Activated CD8-positive, alpha-beta T cell treated with anti-CD3 and anti-CD28 coated beads for 36 hours (primary cell): ENCODE results near the gene EIF2S1. TPM values are rescaled to one million over a fixed set of nuclear protein-coding genes. Genes with fewer than 3 reads are reported as not detected.

Source experiments
- ATAC-seq: fragments of 200-7000 bp; cut with Tn5 transposase; one replicate; pipeline ENCODE4 v1.10.0; 2021; ENCODE audit warnings: mild to moderate bottlenecking, moderate library complexity
- CTCF ChIA-PET: fragments of 350-600 bp; sonication (Branson Sonifier 250); formaldehyde crosslinking; loops from one replicate; lab custom pipeline; 2021; ENCODE audit warnings: antibody characterized with exemption; lab: Charles Lee
- POLR2A ChIA-PET: fragments of 350-600 bp; sonication (Branson Sonifier 250); formaldehyde crosslinking; loops from one replicate; lab custom pipeline; 2021; ENCODE audit warnings: antibody characterized with exemption; lab: Charles Lee
- DNase-seq: peaks from one replicate; pipeline ENCODE4 v3.0.0-alpha.2; 2020
- H3K27ac Mint-ChIP-seq: one replicate; pipeline ENCODE4 v1.8.0; 2021; ENCODE audit warnings: mild to moderate bottlenecking, mixed read lengths
- H3K27me3 Mint-ChIP-seq: one replicate; pipeline ENCODE4 v1.8.0; 2021; ENCODE audit warnings: mixed read lengths
- H3K36me3 Mint-ChIP-seq: one replicate; pipeline ENCODE4 v1.8.0; 2021; ENCODE audit warnings: low read depth, mixed read lengths
- H3K4me1 Mint-ChIP-seq: one replicate; pipeline ENCODE4 v1.8.0; 2021; ENCODE audit warnings: low read depth, mixed read lengths
- H3K4me3 Mint-ChIP-seq: one replicate; pipeline ENCODE4 v1.8.0; 2021; ENCODE audit warnings: mild to moderate bottlenecking, moderate library complexity, mixed read lengths
- H3K9me3 Mint-ChIP-seq: one replicate; pipeline ENCODE4 v1.8.0; 2021; ENCODE audit warnings: mixed read lengths
- intact Hi-C: fragments of 100-400 bp; cut with micrococcal nuclease; formaldehyde crosslinking; loops from one replicate; pipeline ENCODE4 v1.10.0; 2022
- total RNA-seq, 2 experiments: library from RNA; stranded (reverse); gene quantifications; one replicate each; pipeline ENCODE4 v1.2.3, GENCODE V29; 2021
- TF ChIP-seq, protein P1 (sequence below): fragments of 200-600 bp; IDR thresholded peaks from one replicate; pipeline ENCODE4 v1.8.0; 2022; ENCODE audit warnings: antibody characterized with exemption, mild to moderate bottlenecking

EIF2S1 gene
- total RNA-seq, 2 experiments from 2014 or later, result 210 to 219 TPM

DNA sequence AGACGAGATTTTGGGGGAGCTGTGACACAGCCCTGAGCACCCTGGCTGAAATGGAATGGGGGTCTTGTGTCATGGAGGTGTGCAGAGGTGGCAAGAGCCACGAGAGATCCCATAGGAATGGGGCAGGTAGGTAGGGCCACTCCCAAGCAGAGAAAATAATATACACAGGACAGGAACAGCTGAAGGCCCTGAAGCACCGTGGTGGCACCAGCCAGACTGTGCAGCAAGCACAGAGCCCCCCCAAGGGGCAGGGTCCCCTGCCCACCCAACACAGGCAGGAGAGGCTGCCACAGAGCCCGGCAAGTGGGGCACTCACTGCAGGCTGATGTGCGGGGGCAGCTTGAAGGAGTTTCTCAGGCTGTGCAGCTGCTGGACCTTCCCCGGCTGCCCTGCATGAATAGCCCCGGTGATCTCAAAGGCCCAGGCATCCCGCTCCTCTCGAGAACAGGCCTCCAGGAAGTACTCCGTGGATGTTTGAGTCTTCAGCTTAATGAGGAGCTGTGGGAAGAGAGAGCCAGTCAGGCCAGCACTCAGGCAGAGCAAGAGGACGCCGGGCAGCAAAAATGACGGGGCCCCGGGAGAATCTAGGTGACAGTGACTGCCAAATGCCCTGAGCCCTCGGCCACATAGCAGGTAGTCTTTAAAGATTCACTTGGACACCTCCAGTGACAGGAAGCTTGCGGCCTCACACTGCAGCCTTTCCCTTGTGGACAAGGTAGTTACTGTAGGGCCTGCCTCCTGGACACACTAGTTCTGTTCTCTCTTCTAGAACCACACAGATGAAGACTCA, 35.2 kb downstream of the EIF2S1 start:
- no peak for ATAC-seq
- POLR2A ChIA-PET, result interaction anchor here (0.6 kb wide), 1 partner anchor 9 kb away, joined by 3 read pairs; no protein-coding TSS in a partner anchor
- Mint-ChIP-seq H3K27ac (no peak overlapping the region), H3K27me3 (no peaks in the 10 kb centered on the region), H3K36me3 (no peaks in the 10 kb centered on the region), H3K4me1 (no peaks in the 10 kb centered on the region), H3K9me3 (no peaks in the 10 kb centered on the region), H3K4me3 (no peak overlapping the region)
- TF ChIP-seq, protein P1, sequence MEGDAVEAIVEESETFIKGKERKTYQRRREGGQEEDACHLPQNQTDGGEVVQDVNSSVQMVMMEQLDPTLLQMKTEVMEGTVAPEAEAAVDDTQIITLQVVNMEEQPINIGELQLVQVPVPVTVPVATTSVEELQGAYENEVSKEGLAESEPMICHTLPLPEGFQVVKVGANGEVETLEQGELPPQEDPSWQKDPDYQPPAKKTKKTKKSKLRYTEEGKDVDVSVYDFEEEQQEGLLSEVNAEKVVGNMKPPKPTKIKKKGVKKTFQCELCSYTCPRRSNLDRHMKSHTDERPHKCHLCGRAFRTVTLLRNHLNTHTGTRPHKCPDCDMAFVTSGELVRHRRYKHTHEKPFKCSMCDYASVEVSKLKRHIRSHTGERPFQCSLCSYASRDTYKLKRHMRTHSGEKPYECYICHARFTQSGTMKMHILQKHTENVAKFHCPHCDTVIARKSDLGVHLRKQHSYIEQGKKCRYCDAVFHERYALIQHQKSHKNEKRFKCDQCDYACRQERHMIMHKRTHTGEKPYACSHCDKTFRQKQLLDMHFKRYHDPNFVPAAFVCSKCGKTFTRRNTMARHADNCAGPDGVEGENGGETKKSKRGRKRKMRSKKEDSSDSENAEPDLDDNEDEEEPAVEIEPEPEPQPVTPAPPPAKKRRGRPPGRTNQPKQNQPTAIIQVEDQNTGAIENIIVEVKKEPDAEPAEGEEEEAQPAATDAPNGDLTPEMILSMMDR, result no peak
- intact Hi-C loops, result no loop called here
- no peak for DNase-seq
- CTCF ChIA-PET, result no interaction called here

DNA sequence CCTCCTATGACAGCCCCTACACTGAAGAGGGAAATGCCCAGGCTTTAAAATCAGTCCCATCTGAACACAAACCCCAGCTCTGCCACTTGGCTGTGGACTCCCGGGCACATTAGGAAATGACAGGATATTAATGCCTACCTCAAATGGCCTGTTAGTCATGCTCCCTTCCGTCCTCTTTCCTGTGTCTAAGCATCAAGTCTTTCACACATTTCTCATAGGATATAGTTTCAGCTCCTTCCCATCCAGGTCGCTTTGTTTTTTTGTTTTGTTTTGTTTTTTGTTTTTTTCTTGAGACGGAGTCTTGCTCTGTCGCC, 35.7 kb downstream of the EIF2S1 start:
- ATAC-seq (no peak), DNase-seq (no peak)
- H3K27ac Mint-ChIP-seq, result no peak overlapping the region
- POLR2A ChIA-PET, result no interaction called here
- no peaks in the 10 kb centered on the region for H3K4me1 Mint-ChIP-seq
- intact Hi-C loops, result no loop called here
- TF ChIP-seq, protein P1, result no peak
- H3K9me3 Mint-ChIP-seq, result no peaks in the 10 kb centered on the region
- no peaks in the 10 kb centered on the region for H3K27me3 Mint-ChIP-seq
- CTCF ChIA-PET, result no interaction called here
- H3K36me3 Mint-ChIP-seq, result no peaks in the 10 kb centered on the region
- H3K4me3 Mint-ChIP-seq, result no peak overlapping the region

DNA sequence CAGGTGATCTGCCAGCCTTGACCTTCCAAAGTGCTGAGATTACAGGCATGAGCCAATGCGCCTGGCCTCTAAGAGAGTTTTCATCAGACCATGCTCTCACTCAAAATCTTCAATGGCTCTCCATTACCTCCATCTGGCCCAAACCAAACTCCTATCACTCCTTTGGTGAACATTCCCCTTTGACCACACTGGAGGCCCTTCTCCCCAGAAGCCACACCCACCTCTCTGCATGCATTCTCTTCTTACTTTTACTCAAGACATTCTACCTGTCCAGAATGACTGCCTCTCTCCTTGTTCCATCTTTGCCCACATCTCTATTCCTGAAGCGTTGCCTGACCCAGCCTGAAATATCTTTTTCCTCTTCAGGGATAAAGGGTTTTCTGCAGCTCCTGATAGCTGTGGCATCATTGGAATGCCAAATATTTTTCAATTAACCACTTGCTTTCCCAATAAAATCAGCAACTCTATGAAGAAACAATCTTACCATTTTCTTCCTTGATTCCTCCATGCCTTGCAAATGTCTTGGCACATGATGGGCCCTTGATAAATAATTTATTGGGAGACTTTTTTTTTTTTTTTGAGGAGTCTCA, 36.3 kb downstream of the EIF2S1 start:
- CTCF ChIA-PET, result no interaction called here
- H3K27ac Mint-ChIP-seq, result no peak overlapping the region
- ATAC-seq, result no peak
- POLR2A ChIA-PET, result no interaction called here
- no peak overlapping the region for H3K4me3 Mint-ChIP-seq
- H3K4me1 Mint-ChIP-seq, result no peaks in the 10 kb centered on the region
- TF ChIP-seq, protein P1, result no peak
- no peak for DNase-seq
- H3K36me3 Mint-ChIP-seq, result no peaks in the 10 kb centered on the region
- intact Hi-C loops, result no loop called here
- H3K27me3 Mint-ChIP-seq, result no peaks in the 10 kb centered on the region
- H3K9me3 Mint-ChIP-seq, result no peaks in the 10 kb centered on the region

DNA sequence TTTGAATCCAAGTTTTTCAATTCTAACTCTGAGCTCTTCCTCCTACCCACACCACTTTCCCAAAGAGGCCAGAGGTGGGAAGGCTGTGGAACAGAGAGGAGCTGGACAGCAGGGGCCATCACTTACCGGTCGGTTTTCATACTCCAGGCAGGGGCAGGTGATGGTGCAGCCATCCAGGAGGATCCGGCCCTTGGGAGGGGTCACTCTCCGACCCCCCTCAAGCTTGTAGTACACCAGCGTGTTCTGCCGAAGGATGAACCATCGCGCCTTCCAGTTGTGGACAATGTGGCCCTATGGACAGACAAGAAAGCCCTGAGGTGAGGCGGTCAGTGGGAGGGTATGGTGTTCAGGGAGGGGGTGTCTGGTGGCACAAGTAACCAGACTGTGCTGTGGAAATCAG, 37.4 kb downstream of the EIF2S1 start:
- Mint-ChIP-seq H3K36me3 (no peaks in the 10 kb centered on the region), H3K27me3 (no peaks in the 10 kb centered on the region), H3K27ac (no peak overlapping the region), H3K4me3 (no peak overlapping the region), H3K9me3 (no peaks in the 10 kb centered on the region), H3K4me1 (no peaks in the 10 kb centered on the region)
- ChIA-PET CTCF (no interaction called here), POLR2A (no interaction called here)
- TF ChIP-seq, protein P1, result no peak
- intact Hi-C loops, result no loop called here
- ATAC-seq (no peak), DNase-seq (no peak)

DNA sequence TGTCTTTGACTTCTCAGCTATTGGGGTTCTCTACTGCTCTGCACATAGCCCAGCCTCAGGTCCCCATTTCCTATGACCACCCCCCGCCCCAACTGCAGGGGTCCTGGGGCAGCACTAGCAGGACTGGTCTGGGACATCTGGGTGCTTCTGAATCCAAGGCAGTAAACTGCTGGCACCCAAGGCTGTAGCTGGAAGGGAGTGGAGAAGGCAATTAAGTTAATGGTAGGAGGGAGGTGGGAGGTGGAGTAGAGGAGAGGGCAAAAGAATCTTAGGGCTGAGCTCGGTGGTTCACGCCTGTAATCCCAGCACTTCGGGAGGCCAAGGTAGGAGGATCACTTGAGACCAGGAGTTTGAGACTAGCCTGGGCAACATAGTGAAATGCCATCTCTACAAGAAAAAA, 40.3 kb downstream of the EIF2S1 start:
- no peak overlapping the region for H3K27ac Mint-ChIP-seq
- no peaks in the 10 kb centered on the region for H3K9me3 Mint-ChIP-seq
- DNase-seq, result no peak
- no peaks in the 10 kb centered on the region for H3K36me3 Mint-ChIP-seq
- intact Hi-C loops, result no loop called here
- ChIA-PET POLR2A (no interaction called here), CTCF (interaction anchor here (1.0 to 1.2 kb wide), 2 partner anchors 10 to 27 kb away, joined by 3 to 4 read pairs; no protein-coding TSS in a partner anchor)
- H3K4me3 Mint-ChIP-seq, result no peak overlapping the region
- no peaks in the 10 kb centered on the region for H3K4me1 Mint-ChIP-seq
- TF ChIP-seq, protein P1, result no peak
- H3K27me3 Mint-ChIP-seq, result no peaks in the 10 kb centered on the region
- no peak for ATAC-seq
